Peyer's patch (tissue), 4 donors: Measurements from ENCODE around the gene ZMYND12.

ENCODE experiments used
- POLR2A ChIP-seq, 2 donors: fragments of 450-650 bp; IDR thresholded peaks; one replicate each; pipeline ENCODE4 v1.5.1; 2017; ENCODE audit warnings: antibody characterized with exemption in 2 of 2, mild to moderate bottlenecking in 2 of 2, moderate library complexity in 2 of 2
- TF ChIP-seq, protein P1 (sequence below), 6 experiments: fragments of 450-650 bp in 4 of 6; fragments of 200-600 bp in 2 of 6; sonication (generic) in 1 of 6; IDR thresholded peaks; one replicate each; pipeline ENCODE4 v1.5.1; 2017 to 2019; ENCODE audit warnings: antibody characterized with exemption in 6 of 6, mild to moderate bottlenecking in 3 of 6, moderate library complexity in 1 of 6

DNA sequence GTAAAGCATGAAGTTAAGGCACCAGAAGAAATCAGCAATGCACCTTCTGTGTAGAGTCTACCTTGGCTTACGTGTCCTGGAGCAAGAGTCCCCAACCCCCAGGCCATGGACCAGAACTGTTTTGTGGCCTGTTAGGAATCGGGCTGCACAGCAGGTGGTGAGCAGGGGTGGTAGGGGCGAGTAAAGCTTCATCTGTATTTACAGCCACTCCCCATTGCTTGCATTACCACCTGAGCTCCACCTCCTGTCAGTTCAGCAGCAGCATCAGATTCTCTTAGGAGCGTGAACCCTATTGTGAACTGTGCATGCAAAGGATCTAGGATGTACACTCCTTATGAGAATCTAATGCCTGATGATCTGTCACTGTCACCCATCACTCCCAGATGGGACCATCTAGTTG is 21.5 kb downstream of the ZMYND12 start:
- TF ChIP-seq, protein P1, sequence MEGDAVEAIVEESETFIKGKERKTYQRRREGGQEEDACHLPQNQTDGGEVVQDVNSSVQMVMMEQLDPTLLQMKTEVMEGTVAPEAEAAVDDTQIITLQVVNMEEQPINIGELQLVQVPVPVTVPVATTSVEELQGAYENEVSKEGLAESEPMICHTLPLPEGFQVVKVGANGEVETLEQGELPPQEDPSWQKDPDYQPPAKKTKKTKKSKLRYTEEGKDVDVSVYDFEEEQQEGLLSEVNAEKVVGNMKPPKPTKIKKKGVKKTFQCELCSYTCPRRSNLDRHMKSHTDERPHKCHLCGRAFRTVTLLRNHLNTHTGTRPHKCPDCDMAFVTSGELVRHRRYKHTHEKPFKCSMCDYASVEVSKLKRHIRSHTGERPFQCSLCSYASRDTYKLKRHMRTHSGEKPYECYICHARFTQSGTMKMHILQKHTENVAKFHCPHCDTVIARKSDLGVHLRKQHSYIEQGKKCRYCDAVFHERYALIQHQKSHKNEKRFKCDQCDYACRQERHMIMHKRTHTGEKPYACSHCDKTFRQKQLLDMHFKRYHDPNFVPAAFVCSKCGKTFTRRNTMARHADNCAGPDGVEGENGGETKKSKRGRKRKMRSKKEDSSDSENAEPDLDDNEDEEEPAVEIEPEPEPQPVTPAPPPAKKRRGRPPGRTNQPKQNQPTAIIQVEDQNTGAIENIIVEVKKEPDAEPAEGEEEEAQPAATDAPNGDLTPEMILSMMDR (IDR thresholded peaks at IDR 0.05), result no peak
- no peak for TF ChIP-seq POLR2A (IDR thresholded peaks at IDR 0.05)
